ENCODE results near the gene CYSTM1.

- no peak for TF ChIP-seq CTCF (IDR thresholded peaks at IDR 0.05)
- no peak for TF ChIP-seq POLR2A (IDR thresholded peaks at IDR 0.05)
These were observed 43.0 kb upstream of the CYSTM1 start for GRCh38 chr5:140131967-140132409.

All from suprapubic skin (tissue), 3 donors.